GM12872 (cell line): Measurements from ENCODE around the gene SYNDIG1L.

Experiments
- TF ChIP-seq, protein P1 (sequence below): IDR thresholded peaks from 3 replicates; pipeline ENCODE4 v1.5.1; 2011; ENCODE audit warnings: low read depth, mild to moderate bottlenecking, low read length, moderate library complexity; ENCODE audit not compliant: insufficient read depth

Gene SYNDIG1L

DNA sequence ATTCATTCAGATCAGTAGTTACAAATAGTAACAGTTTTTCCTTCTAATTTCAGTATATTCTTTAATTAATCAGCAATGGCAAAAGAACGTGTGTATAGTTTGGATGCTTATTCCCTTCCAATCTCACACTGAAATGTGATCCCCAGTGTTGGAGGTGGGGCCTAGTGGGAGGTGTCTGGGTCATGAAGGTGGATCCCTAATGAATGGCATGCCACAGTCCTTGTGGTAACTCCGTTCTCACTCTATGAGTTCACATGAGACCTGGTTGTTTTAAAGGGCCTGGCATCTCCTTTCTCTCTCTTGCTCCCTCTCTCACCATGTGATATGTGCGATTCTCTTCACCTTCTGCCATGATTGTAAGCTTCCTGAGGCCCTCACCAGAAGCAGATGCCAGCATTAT is 18.9 kb upstream of the SYNDIG1L start:
- TF ChIP-seq, protein P1, sequence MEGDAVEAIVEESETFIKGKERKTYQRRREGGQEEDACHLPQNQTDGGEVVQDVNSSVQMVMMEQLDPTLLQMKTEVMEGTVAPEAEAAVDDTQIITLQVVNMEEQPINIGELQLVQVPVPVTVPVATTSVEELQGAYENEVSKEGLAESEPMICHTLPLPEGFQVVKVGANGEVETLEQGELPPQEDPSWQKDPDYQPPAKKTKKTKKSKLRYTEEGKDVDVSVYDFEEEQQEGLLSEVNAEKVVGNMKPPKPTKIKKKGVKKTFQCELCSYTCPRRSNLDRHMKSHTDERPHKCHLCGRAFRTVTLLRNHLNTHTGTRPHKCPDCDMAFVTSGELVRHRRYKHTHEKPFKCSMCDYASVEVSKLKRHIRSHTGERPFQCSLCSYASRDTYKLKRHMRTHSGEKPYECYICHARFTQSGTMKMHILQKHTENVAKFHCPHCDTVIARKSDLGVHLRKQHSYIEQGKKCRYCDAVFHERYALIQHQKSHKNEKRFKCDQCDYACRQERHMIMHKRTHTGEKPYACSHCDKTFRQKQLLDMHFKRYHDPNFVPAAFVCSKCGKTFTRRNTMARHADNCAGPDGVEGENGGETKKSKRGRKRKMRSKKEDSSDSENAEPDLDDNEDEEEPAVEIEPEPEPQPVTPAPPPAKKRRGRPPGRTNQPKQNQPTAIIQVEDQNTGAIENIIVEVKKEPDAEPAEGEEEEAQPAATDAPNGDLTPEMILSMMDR = no peak

DNA sequence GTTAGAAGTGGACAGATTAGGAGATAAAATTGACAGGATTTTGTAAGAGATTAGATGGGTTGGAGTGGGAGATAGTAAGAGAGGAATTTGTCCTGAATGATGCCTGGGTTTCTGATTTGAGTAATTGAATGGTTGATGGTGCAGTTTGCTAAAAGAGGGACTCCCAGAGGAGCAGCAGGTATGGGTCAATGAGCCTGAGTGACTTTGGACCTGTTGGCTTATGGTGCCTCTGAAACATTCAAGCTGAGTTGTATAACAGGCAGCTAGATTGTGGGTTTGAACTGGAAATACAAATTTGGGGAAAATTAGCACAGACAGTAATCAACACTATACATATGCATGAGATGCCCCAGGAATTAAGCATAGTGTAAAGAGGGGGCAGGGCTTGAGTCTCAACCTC is 16.7 kb upstream of the SYNDIG1L start:
- TF ChIP-seq, protein P1 = no peak

DNA sequence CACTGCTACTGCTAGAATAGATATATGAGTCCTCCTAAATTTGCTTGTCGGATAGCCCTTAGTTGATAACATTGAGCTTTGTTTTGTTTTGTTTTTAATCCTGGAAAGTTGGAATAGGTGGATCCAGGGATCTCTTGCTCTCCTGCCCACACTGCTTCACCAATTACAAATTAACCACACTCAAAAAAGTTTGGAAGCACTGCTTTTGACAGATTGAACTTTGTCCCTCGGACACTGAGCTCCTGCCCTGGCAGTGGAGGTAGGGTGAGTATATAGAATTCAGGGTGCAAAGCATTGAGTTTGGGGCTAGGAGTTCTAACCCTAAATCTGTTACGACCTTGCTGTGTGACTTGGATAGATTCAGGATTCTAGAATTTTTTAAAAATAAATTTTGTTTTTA is 15.1 kb upstream of the SYNDIG1L start:
- TF ChIP-seq, protein P1 = no peak

DNA sequence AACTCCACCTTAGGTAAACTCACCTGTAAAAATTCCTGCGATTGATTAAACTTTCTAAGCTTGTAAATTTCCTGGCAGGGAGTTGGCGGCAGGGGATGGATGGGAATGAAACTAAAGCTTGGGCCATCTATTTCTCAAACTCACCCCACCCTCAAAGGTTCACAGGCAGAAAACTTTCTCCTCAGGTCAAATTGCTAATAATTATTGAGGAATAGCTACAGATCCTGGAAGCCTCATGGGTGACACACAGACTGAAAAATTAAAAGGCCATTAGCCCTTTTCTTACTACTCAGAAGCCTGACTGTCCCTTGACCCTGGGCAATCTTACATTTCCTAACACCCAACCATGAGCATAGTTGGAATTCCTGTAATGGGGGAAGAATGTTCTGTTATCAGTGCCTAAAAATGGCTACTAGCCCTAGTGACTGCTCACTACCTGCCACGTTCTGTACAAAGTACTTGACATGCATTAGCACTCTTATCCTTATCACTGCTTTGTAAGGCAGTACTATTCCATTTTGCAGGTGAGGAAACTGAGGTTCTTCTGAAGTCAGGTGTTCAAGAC is 12.4 kb upstream of the SYNDIG1L start:
- TF ChIP-seq, protein P1 = no peak

DNA sequence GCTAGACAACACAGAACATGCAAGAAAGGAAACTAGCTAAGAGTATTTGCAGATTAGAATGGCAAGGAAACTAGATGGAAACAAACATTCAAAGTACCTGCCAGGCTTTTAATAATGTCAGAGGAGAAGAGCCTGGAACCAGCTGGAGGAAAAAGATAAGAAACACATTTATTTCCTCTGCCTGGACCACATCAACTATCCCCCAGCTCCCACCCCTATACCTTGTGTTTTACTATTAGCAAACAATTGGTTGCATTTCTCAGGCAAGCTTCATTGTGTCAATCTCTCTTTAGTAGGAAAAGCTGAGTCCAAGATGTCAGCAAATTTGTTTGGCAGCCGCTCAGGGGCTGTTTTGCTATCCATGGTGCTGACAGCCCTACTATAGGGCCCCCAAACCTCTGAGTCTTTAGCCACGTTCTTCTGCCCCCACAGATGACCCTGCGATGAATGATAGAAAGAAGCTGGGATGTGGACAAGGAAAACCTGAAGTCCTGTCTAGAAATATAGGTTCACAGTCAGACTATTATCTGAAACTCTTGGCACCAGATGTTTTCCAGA is 11.6 kb upstream of the SYNDIG1L start:
- TF ChIP-seq, protein P1 = no peak

DNA sequence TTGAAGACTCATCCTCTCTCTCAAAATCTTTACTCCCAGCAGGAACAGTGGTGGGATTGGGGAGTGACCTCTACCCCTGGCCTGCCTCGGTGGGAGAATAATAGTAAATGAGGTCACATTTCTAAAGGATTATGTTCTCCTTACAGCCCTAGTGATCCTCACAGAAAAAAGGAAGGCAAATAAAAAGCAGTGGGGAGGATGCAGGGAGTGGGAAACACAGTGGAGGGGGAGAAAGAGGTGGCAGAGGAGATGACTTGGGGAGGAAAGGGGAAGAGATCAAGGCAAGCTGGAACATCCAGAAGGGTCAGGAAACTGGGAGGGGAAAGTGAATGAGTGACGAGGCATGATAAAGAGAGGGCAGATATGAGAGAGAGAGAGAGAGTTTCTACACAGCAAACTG is 8.3 kb upstream of the SYNDIG1L start:
- TF ChIP-seq, protein P1 = no peak

DNA sequence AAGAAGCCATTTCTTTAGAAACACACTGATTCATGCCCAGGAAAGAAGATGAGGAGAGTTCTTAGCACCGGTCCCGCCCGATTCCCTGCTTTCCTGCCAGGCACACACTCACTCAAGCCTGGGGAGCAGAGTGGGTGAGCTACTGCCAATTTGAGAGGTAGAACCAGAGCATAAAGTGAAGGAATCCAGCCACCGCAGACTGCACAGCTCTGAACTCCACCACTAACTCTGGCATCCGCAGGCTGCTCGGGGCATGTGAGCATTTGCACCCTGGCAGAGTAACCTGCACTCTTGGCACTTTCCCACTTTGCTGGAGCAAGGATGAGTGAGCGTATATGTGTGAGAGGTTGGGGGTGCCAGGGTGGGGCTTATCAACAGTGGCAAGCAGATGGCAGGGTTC is 4.0 kb upstream of the SYNDIG1L start:
- TF ChIP-seq, protein P1 = no peak

DNA sequence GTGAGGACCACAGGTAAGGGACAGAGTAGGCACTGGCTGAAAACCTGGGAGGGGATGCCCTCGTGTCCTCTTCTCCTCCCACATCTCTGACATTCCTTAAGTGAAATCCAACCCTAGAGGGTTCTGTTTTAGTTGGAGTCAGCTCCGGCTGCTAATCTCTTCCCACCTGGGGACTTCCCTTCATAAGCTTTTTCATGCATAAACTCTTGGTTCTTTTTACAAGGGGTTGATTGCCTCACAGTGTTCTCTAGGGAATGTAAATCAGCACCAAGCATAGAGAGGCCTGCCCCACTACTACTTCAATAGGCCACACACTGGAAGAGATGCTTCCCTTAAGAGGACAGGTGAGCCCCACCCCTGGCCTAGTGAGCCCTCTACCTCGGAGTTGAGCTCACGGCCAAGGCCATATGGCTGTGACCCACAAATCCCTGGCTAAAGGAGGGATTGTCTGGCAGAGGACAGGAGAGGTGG is 3.2 kb upstream of the SYNDIG1L start:
- TF ChIP-seq, protein P1 = no peak
